Lung (tissue), 16 donors: ENCODE measurements around the gene ZNF77. TPM values are rescaled to one million over a fixed set of nuclear protein-coding genes. Genes with fewer than 3 reads are reported as not detected.
"Not testable (repeated sequence)": the region's sequence is repeated elsewhere in the genome, so short reads cannot be mapped to it uniquely, and the experiment has no call there.

Source experiments
- ATAC-seq: fragments of 200-7000 bp; cut with Tn5 transposase; one replicate; pipeline ENCODE4 v1.9.1; 2020; ENCODE audit warnings: moderate number of reproducible peaks; ENCODE audit not compliant: insufficient read depth, low FRiP score
- DNase-seq, 3 donors: peaks; one replicate each; pipeline ENCODE4 v3.0.0-alpha.2; 2013 to 2017
- H3K27ac ChIP-seq, 2 donors: one replicate each; pipeline ENCODE4 v1.5.1; 2013; ENCODE audit warnings: mild to moderate bottlenecking in 2 of 2, moderate library complexity in 2 of 2, control low read depth in 1 of 2, inconsistent platforms in 1 of 2, low read depth in 1 of 2, low read length in 1 of 2
- H3K27me3 ChIP-seq, 3 donors: one replicate each; pipeline ENCODE4 v1.5.1; 2013; ENCODE audit warnings: low read length in 2 of 3; ENCODE audit not compliant: control insufficient read depth in 3 of 3, insufficient read depth in 3 of 3
- H3K36me3 ChIP-seq, 4 donors: one replicate each; pipeline ENCODE4 v1.5.1; 2013; ENCODE audit warnings: low read length in 4 of 4, mild to moderate bottlenecking in 1 of 4, moderate library complexity in 1 of 4; ENCODE audit not compliant: control insufficient read depth in 4 of 4, insufficient read depth in 4 of 4
- H3K4me1 ChIP-seq, 5 donors: one replicate each; pipeline ENCODE4 v1.5.1; 2013; ENCODE audit warnings: low read length in 5 of 5, mild to moderate bottlenecking in 2 of 5, moderate library complexity in 1 of 5; ENCODE audit not compliant: control insufficient read depth in 5 of 5, insufficient read depth in 5 of 5
- H3K4me3 ChIP-seq: one replicate; pipeline ENCODE4 v1.5.1; 2013; ENCODE audit warnings: mild to moderate bottlenecking, control low read depth, moderate library complexity
- H3K9ac ChIP-seq, 2 donors: one replicate each; pipeline ENCODE4 v1.5.1; 2013; ENCODE audit warnings: low read length in 2 of 2, control low read depth in 1 of 2; ENCODE audit not compliant: insufficient read depth in 1 of 2
- H3K9me3 ChIP-seq, 4 donors: one replicate each; pipeline ENCODE4 v1.5.1; 2013; ENCODE audit warnings: low read length in 3 of 4, mild to moderate bottlenecking in 1 of 4, moderate library complexity in 1 of 4; ENCODE audit not compliant: control insufficient read depth in 4 of 4, insufficient read depth in 3 of 4
- CTCF ChIP-seq: IDR thresholded peaks from 2 replicates; pipeline ENCODE4 v1.5.1; 2012; ENCODE audit warnings: mild to moderate bottlenecking; ENCODE audit errors: control extremely low read depth, extremely low read depth
- WGBS, 2 donors: extraction: QIAGEN DNeasy Blood & Tissue Kit; methylation state at CpG; one replicate each; pipeline ENCODE4 v1.1.7; 2013; 5-methylcytosine and 5-hydroxymethylcytosine counted together
- long read RNA-seq, 5 donors: transcript quantifications; one replicate each; lab custom pipeline, GENCODE V29; 2026
- polyA plus RNA-seq, 2 donors: library from polyadenylated mRNA; stranded (reverse); fragments of 200-250 nt; gene quantifications; one replicate each; pipeline ENCODE4 v1.2.1, GENCODE V29; 2013
- total RNA-seq, 2 donors: library from RNA; depleted of rRNA in 1 of 2; stranded (reverse); fragments of >200 nt in 1 of 2; gene quantifications; one replicate each; pipeline ENCODE4 v1.2.1, GENCODE V29; 2014 to 2021
- donor health status: control.
- donor health status: control.
- donor health status: Bipolar disorder and iron deficiency.
- donor health status: healthy.
- donor health status: DM: yes; HTN: yes; CAD: no.

The ZNF77 gene
- 1 to 10 TPM; 3.3 to 6.7 TPM for total RNA-seq
- 1 to 10 TPM; 3.0 to 3.2 TPM for polyA plus RNA-seq
- long read RNA-seq, donor 1: 0 reads
- long read RNA-seq, donor 2, partial matches to known transcripts: 0 of 2 reads
- long read RNA-seq, donor 2, other reads (novel, unspliced or antisense): 0 of 2 reads
- long read RNA-seq, donor 3, partial matches to known transcripts: 0 of 2 reads
- long read RNA-seq, donor 3, other reads (novel, unspliced or antisense): 0 of 2 reads
- long read RNA-seq, donor 4: 0 reads
- long read RNA-seq, donor 5, partial matches to known transcripts: 0 of 1 reads
- long read RNA-seq, donor 5, other reads (novel, unspliced or antisense): 0 of 1 reads

- H3K9me3 ChIP-seq: no peaks in the 10 kb centered on the region
- WGBS, 2 donors: 1 to 2% methylated on average over 64 to 74 of the region's 74 CpGs
- peak; percentile 99 for ATAC-seq
- H3K27ac ChIP-seq: peak within 1 kb of the TSS; percentile 80 to 90
- no peaks in the 10 kb centered on the region for H3K27me3 ChIP-seq
- no peak for TF ChIP-seq CTCF
- peaks cover 0 to 20% (median 7%) of the 10 kb centered on the region in 5 donors for H3K4me1 ChIP-seq
- DNase-seq: peak; percentile 99
- peaks cover 0 to under 1% (median 0%) of the 10 kb centered on the region in 4 donors for H3K36me3 ChIP-seq
- H3K4me3 ChIP-seq: peak within 1 kb of the TSS; percentile 80
- H3K9ac ChIP-seq: peak within 1 kb of the TSS; percentile 71 to 83
Observed at GRCh38 chr19:2944775-2945574, at the start of gene ZNF77. TSS of gene ZNF77 (minus strand) at chr19:2944971. CDS start at chr19:2944840, 131 bp downstream.

GRCh38 chr19:2993579-2993978 is 48.8 kb upstream of the ZNF77 start:
- no peaks in the 10 kb centered on the region for H3K9me3 ChIP-seq

GRCh38 chr19:2992958-2993357 is 48.2 kb upstream of the ZNF77 start:
- H3K27ac ChIP-seq: no peak overlapping the region
- H3K4me3 ChIP-seq: no peak overlapping the region
- DNase-seq: no peak
- no peak for TF ChIP-seq CTCF
- peaks cover 0 to 2% (median 0%) of the 10 kb centered on the region in 5 donors for H3K4me1 ChIP-seq
- no peaks in the 10 kb centered on the region for H3K27me3 ChIP-seq
- no peak overlapping the region for H3K9ac ChIP-seq
- ATAC-seq: no peak
- 75 to 87% methylated on average over 14 of the region's 14 CpGs for WGBS, 2 donors
- no peaks in the 10 kb centered on the region for H3K9me3 ChIP-seq
- H3K36me3 ChIP-seq: peaks cover 0 to 8% (median 2%) of the 10 kb centered on the region in 4 donors

More at GRCh38 chr19:2993579-2993978, 48.8 kb upstream of the ZNF77 start:
- H3K27ac ChIP-seq: no peak overlapping the region
- no peak for ATAC-seq
- no peak for TF ChIP-seq CTCF
- no peak overlapping the region for H3K9ac ChIP-seq
- no peak overlapping the region for H3K4me3 ChIP-seq
- no peaks in the 10 kb centered on the region for H3K27me3 ChIP-seq
- no peaks in the 10 kb centered on the region for H3K4me1 ChIP-seq
- 69 to 71% methylated on average over 9 of the region's 9 CpGs for WGBS, 2 donors
- no peak for DNase-seq
- peaks cover 0 to 9% (median 3%) of the 10 kb centered on the region in 4 donors for H3K36me3 ChIP-seq

- WGBS, 2 donors: 92 to 94% methylated on average over 11 of the region's 11 CpGs
- not testable (repeated sequence) for ATAC-seq, DNase-seq, H3K9me3 ChIP-seq, H3K4me3 ChIP-seq, H3K36me3 ChIP-seq, H3K27me3 ChIP-seq, H3K9ac ChIP-seq, H3K27ac ChIP-seq, H3K4me1 ChIP-seq
Observed at GRCh38 chr19:2992333-2992732, 47.6 kb upstream of the ZNF77 start.
